ENCODE results near the gene PRAME. TPM values are rescaled to one million over a fixed set of nuclear protein-coding genes. Genes with fewer than 3 reads are reported as not detected.

The PRAME gene
- total and polyA plus RNA-seq, 4 donors = not detected

DNA sequence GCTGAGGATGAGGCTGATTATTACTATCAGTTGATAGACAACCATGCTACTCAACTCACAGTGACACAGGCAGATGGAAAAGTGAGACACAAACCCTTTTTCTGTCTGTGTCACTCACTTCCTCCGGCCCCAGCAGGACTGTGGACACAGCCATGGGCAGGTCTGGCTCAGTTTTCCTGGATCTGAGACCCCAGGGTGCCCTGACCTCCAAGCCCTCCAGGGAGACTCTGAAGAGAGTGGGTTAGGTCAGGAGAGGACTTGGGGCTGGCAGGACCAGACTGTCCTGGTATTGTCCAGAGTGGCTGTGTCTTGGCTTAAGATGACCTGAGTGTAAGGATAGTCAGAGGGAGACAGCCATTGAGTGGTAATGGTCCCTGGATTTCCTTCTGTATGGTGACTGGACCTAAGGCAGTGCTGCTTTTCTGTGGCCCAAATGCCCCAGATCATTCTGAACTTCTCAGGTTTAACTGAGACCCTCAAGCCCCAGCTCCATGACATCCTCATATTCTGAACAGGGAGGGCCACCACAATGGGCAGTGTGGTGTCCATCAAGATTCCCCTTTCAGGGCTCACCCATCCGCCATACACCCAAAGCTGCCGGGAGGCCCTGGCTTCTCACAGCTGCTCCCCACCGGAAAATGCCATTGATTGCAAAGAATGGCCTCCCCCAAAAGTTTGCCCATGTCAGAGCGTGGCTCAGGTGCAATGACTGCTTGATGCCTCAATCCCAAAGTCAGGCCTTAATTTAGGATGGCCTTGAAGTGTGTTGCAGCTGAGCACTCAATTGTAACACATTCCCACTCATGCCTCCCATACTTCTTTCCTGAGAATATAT lies 36.2 kb upstream of the PRAME start:
- H3K36me3 ChIP-seq (ENCODE audit: control insufficient read depth in 1 of 2, insufficient read depth in 2 of 2, low read length in 1 of 2) = no peaks in the 10 kb centered on the region
- ATAC-seq (ENCODE audit: low FRiP score) = no peak
- no peak overlapping the region for H3K4me3 ChIP-seq (ENCODE audit: low read length in 2 of 2)
- H3K9me3 ChIP-seq (ENCODE audit: control insufficient read depth, low read length) = no peaks in the 10 kb centered on the region
- intact Hi-C loops (cut with DNase I) = no loop called here
- H3K27ac ChIP-seq (ENCODE audit: low read depth in 1 of 2, low read length in 2 of 2) = no peak overlapping the region
- no peaks in the 10 kb centered on the region for H3K4me1 ChIP-seq (ENCODE audit: control insufficient read depth in 1 of 2, insufficient read depth in 2 of 2, low read length in 2 of 2)
- H3K27me3 ChIP-seq (ENCODE audit: control insufficient read depth in 1 of 2, insufficient read depth in 2 of 2, low read length in 1 of 2) = no peaks in the 10 kb centered on the region
- WGBS, 2 donors = 53 to 92% methylated on average over 5 of the region's 5 CpGs
- DNase-seq = no peak

- no peak overlapping the region for H3K4me3 ChIP-seq (ENCODE audit: low read length in 2 of 2)
- H3K27ac ChIP-seq (ENCODE audit: low read depth in 1 of 2, low read length in 2 of 2) = no peak overlapping the region
- WGBS, 2 donors = 54 to 55% methylated on average over 10 of the region's 10 CpGs
- intact Hi-C loops (cut with DNase I) = no loop called here
- H3K27me3 ChIP-seq (ENCODE audit: control insufficient read depth in 1 of 2, insufficient read depth in 2 of 2, low read length in 1 of 2) = peaks cover 0 to 2% of the 10 kb centered on the region in 2 donors
- no peaks in the 10 kb centered on the region for H3K9me3 ChIP-seq (ENCODE audit: control insufficient read depth, low read length)
- no peaks in the 10 kb centered on the region for H3K4me1 ChIP-seq (ENCODE audit: control insufficient read depth in 1 of 2, insufficient read depth in 2 of 2, low read length in 2 of 2)
- H3K36me3 ChIP-seq (ENCODE audit: control insufficient read depth in 1 of 2, insufficient read depth in 2 of 2, low read length in 1 of 2) = no peaks in the 10 kb centered on the region
- ATAC-seq (ENCODE audit: low FRiP score) (no peak), DNase-seq (no peak)
These were observed 35.0 kb upstream of the PRAME start for GRCh38 chr22:22593964-22594656.

GRCh38 chr22:22593250-22593649 lies 34.2 kb upstream of the PRAME start:
- WGBS, 2 donors = 64 to 65% methylated on average over 2 of the region's 2 CpGs
- Histone ChIP-seq H3K27me3 (ENCODE audit: control insufficient read depth in 1 of 2, insufficient read depth in 2 of 2, low read length in 1 of 2) (peaks cover 0 to 2% of the 10 kb centered on the region in 2 donors), H3K27ac (ENCODE audit: low read depth in 1 of 2, low read length in 2 of 2) (no peak overlapping the region), H3K36me3 (ENCODE audit: control insufficient read depth in 1 of 2, insufficient read depth in 2 of 2, low read length in 1 of 2) (no peaks in the 10 kb centered on the region), H3K4me1 (ENCODE audit: control insufficient read depth in 1 of 2, insufficient read depth in 2 of 2, low read length in 2 of 2) (no peaks in the 10 kb centered on the region), H3K4me3 (ENCODE audit: low read length in 2 of 2) (no peak overlapping the region), H3K9me3 (ENCODE audit: control insufficient read depth, low read length) (no peaks in the 10 kb centered on the region)
- DNase-seq (no peak), ATAC-seq (ENCODE audit: low FRiP score) (no peak)
- intact Hi-C loops (cut with DNase I) = no loop called here

DNA sequence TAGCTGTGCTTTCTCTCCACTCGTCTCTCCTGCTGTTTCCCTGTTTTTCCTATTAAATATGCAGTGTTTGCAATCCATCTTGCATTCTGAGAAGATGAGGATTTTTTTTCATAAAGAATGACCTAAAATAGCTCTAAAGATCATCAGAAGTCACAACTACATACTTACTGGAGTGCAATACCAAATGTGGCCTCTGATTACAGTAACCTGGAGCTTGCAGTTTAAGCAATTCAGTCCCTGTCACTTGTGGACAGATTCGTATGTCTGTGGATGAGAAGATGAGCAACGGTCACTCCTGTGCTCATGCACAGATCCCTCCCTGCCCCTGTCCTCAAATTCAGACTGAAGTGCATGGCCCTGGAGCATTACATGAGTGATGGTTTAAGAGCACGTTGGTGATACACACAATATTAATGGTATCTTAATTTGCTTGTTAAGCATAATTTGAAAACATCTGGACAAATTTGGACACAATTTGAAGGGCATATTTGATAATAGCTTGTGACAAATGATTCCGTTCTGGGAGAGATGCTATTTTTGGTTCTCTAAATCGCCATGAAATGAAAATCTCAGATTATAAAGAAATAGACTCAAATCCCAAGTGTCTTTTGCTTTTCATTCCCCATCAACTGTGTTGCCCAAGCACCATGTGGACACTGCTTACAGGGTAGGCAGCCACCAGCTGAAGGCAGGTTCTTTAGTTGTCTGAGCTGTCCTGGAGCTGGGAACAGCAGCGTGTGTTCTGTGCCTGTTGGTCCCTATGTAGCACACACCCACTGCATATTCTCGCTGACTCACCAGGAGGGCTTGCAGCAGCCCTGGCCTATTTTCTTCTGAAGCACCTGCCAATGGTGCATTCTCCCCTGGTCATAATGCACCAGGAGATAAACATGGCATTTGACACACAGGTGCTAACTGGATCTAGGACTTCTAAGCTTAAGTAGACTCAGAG lies 32.6 kb upstream of the PRAME start:
- Histone ChIP-seq H3K4me1 (ENCODE audit: control insufficient read depth in 1 of 2, insufficient read depth in 2 of 2, low read length in 2 of 2) (no peaks in the 10 kb centered on the region), H3K4me3 (ENCODE audit: low read length in 2 of 2) (no peak overlapping the region), H3K36me3 (ENCODE audit: control insufficient read depth in 1 of 2, insufficient read depth in 2 of 2, low read length in 1 of 2) (no peaks in the 10 kb centered on the region), H3K27me3 (ENCODE audit: control insufficient read depth in 1 of 2, insufficient read depth in 2 of 2, low read length in 1 of 2) (peaks cover 0 to 2% of the 10 kb centered on the region in 2 donors), H3K27ac (ENCODE audit: low read depth in 1 of 2, low read length in 2 of 2) (no peak overlapping the region), H3K9me3 (ENCODE audit: control insufficient read depth, low read length) (no peaks in the 10 kb centered on the region)
- ATAC-seq (ENCODE audit: low FRiP score) (no peak), DNase-seq (no peak)
- WGBS, 2 donors = 30 to 36% methylated on average over 8 of the region's 8 CpGs
- intact Hi-C loops (cut with DNase I) = no loop called here

- H3K27ac ChIP-seq (ENCODE audit: low read depth in 1 of 2, low read length in 2 of 2) = no peak overlapping the region
- H3K4me1 ChIP-seq (ENCODE audit: control insufficient read depth in 1 of 2, insufficient read depth in 2 of 2, low read length in 2 of 2) = no peaks in the 10 kb centered on the region
- H3K4me3 ChIP-seq (ENCODE audit: low read length in 2 of 2) = no peak overlapping the region
- H3K27me3 ChIP-seq (ENCODE audit: control insufficient read depth in 1 of 2, insufficient read depth in 2 of 2, low read length in 1 of 2) = peaks cover 0 to 2% of the 10 kb centered on the region in 2 donors
- no peaks in the 10 kb centered on the region for H3K36me3 ChIP-seq (ENCODE audit: control insufficient read depth in 1 of 2, insufficient read depth in 2 of 2, low read length in 1 of 2)
- DNase-seq (no peak), ATAC-seq (ENCODE audit: low FRiP score) (no peak)
- WGBS, 2 donors = 86 to 91% methylated on average over 8 of the region's 8 CpGs
- intact Hi-C loops (cut with DNase I) = no loop called here
- H3K9me3 ChIP-seq (ENCODE audit: control insufficient read depth, low read length) = no peaks in the 10 kb centered on the region
These were observed 31.2 kb upstream of the PRAME start for GRCh38 chr22:22590136-22590891.

- no peak overlapping the region for H3K4me3 ChIP-seq (ENCODE audit: low read length in 2 of 2)
- no peak for DNase-seq
- H3K36me3 ChIP-seq (ENCODE audit: control insufficient read depth in 1 of 2, insufficient read depth in 2 of 2, low read length in 1 of 2) = no peaks in the 10 kb centered on the region
- peaks cover 0 to 2% of the 10 kb centered on the region in 2 donors for H3K27me3 ChIP-seq (ENCODE audit: control insufficient read depth in 1 of 2, insufficient read depth in 2 of 2, low read length in 1 of 2)
- H3K9me3 ChIP-seq (ENCODE audit: control insufficient read depth, low read length) = no peaks in the 10 kb centered on the region
- 58 to 61% methylated on average over 12 of the region's 12 CpGs for WGBS, 2 donors
- ATAC-seq (ENCODE audit: low FRiP score) = no peak
- H3K27ac ChIP-seq (ENCODE audit: low read depth in 1 of 2, low read length in 2 of 2) = no peak overlapping the region
- intact Hi-C loops (cut with DNase I) = no loop called here
- H3K4me1 ChIP-seq (ENCODE audit: control insufficient read depth in 1 of 2, insufficient read depth in 2 of 2, low read length in 2 of 2) = no peaks in the 10 kb centered on the region
These were observed 29.6 kb upstream of the PRAME start for GRCh38 chr22:22588485-22589164.

DNA sequence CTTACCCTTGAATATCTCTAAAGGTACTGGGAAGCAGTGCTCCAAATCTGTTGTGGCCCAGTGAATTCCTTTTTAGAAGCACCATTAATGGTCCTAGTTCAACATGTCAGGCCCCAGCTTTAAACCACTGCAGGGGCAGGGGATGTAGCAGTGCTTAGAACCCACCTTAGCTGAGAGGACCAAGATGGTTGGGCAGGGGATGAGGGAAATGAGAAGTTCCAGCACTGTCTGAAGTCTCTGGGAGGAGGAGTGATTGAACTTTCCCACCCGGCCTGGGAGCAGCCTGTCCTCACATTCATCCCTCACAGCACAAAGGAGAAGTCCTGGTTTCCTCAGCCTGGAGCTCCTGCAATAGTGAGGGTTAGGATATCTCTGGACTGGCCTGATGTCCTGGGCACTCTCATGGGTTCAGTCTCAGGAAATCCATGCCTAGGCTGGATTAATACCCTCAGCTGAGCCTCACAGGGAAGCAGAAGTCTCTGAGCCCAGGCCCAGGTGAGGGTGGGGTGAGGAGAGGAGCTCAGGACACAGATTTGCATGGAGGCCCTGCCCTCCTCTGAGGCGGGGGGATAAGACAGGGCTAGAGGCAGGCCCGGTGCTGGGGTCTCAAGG lies 28.6 kb upstream of the PRAME start:
- Histone ChIP-seq H3K9me3 (ENCODE audit: control insufficient read depth, low read length) (no peaks in the 10 kb centered on the region), H3K36me3 (ENCODE audit: control insufficient read depth in 1 of 2, insufficient read depth in 2 of 2, low read length in 1 of 2) (no peaks in the 10 kb centered on the region), H3K27ac (ENCODE audit: low read depth in 1 of 2, low read length in 2 of 2) (no peak overlapping the region), H3K27me3 (ENCODE audit: control insufficient read depth in 1 of 2, insufficient read depth in 2 of 2, low read length in 1 of 2) (peaks cover 0 to 2% of the 10 kb centered on the region in 2 donors), H3K4me1 (ENCODE audit: control insufficient read depth in 1 of 2, insufficient read depth in 2 of 2, low read length in 2 of 2) (no peaks in the 10 kb centered on the region), H3K4me3 (ENCODE audit: low read length in 2 of 2) (no peak overlapping the region)
- DNase-seq (no peak), ATAC-seq (ENCODE audit: low FRiP score) (no peak)
- 72 to 91% methylated on average over 3 of the region's 3 CpGs for WGBS, 2 donors
- intact Hi-C loops (cut with DNase I) = no loop called here

Measured in aorta (tissue), 5 donors.